Left forelimb (tissue), 1 donor: Measurements from ENCODE around the gene PRR18.
A peak's percentile ranks its signal among the peaks of the same experiment; 100 is the strongest.

ENCODE experiments used
- DNase-seq: peaks from one replicate; pipeline ENCODE4 v3.0.0-alpha.2; 2018; ENCODE audit warnings: low spot score

Gene PRR18

GRCh38 chr6:166333172-166333995 is 25.2 kb upstream of the PRR18 start:
- DNase-seq, result no peak

- DNase-seq, result no peak
Measured at GRCh38 chr6:166331503-166332415, 23.6 kb upstream of the PRR18 start.

- DNase-seq, result no peak
Measured at GRCh38 chr6:166330612-166331011, 22.4 kb upstream of the PRR18 start.

- DNase-seq, result no peak
Measured at GRCh38 chr6:166325383-166326042, 17.3 kb upstream of the PRR18 start.

- no peak for DNase-seq
Measured at GRCh38 chr6:166323395-166323794, 15.2 kb upstream of the PRR18 start.

- no peak for DNase-seq
Measured at GRCh38 chr6:166318649-166319600, 10.7 kb upstream of the PRR18 start.

GRCh38 chr6:166318227-166318626 is 10.0 kb upstream of the PRR18 start:
- DNase-seq, result no peak

GRCh38 chr6:166317261-166318212 is 9.3 kb upstream of the PRR18 start:
- DNase-seq, result no peak

GRCh38 chr6:166315436-166315835 is 7.2 kb upstream of the PRR18 start:
- DNase-seq, result no peak

GRCh38 chr6:166314454-166314853 is 6.3 kb upstream of the PRR18 start:
- no peak for DNase-seq

- no peak for DNase-seq
Measured at GRCh38 chr6:166313255-166314070, 5.3 kb upstream of the PRR18 start.

- no peak for DNase-seq
Measured at GRCh38 chr6:166312832-166313231, 4.6 kb upstream of the PRR18 start.

- no peak for DNase-seq
Measured at GRCh38 chr6:166310634-166311033, 2.4 kb upstream of the PRR18 start.

- DNase-seq, result no peak
Measured at GRCh38 chr6:166309977-166310376, 1.8 kb upstream of the PRR18 start.

- DNase-seq, result no peak
Measured at GRCh38 chr6:166308769-166309589, 787 bp upstream of the PRR18 start.

GRCh38 chr6:166307082-166308032 is 835 bp downstream of the PRR18 start:
- DNase-seq, result peak; percentile 70
